WERI-Rb-1 (cell line): Measurements from ENCODE around the gene LMAN2.

ENCODE experiments used
- DNase-seq: peaks from one replicate; pipeline ENCODE4 v3.0.0-alpha.2; 2020
- H3K27ac ChIP-seq: fragments of 250-450 bp; sonication (Bioruptor Pico); 2 replicates; pipeline ENCODE4 v1.5.1; 2020; ENCODE audit warnings: mild to moderate bottlenecking, moderate library complexity
- H3K27me3 ChIP-seq: fragments of 250-450 bp; sonication (Bioruptor Pico); 2 replicates; pipeline ENCODE4 v1.5.1; 2021; ENCODE audit warnings: mild to moderate bottlenecking, low read depth, moderate library complexity; ENCODE audit not compliant: insufficient read depth, severe bottlenecking
- H3K36me3 ChIP-seq: fragments of 250-450 bp; sonication (Bioruptor Pico); 2 replicates; pipeline ENCODE4 v1.5.1; 2020; ENCODE audit warnings: mild to moderate bottlenecking, moderate library complexity
- H3K4me3 ChIP-seq: 2 replicates; pipeline ENCODE4 v1.5.1; 2011; ENCODE audit warnings: low read depth, mild to moderate bottlenecking, control low read depth, low read length
- H3K9me3 ChIP-seq: fragments of 250-450 bp; sonication (Bioruptor Pico); 2 replicates; pipeline ENCODE4 v1.5.1; 2021; ENCODE audit warnings: mild to moderate bottlenecking, moderate library complexity; ENCODE audit not compliant: severe bottlenecking
- CTCF ChIP-seq: IDR thresholded peaks from 2 replicates; pipeline ENCODE4 v1.5.1; 2011; ENCODE audit warnings: low read depth, mild to moderate bottlenecking, control low read depth, inconsistent platforms, low read length

LMAN2 gene

GRCh38 chr5:177300951-177301350, 50.5 kb downstream of the LMAN2 start:
- no peak for TF ChIP-seq CTCF

DNA sequence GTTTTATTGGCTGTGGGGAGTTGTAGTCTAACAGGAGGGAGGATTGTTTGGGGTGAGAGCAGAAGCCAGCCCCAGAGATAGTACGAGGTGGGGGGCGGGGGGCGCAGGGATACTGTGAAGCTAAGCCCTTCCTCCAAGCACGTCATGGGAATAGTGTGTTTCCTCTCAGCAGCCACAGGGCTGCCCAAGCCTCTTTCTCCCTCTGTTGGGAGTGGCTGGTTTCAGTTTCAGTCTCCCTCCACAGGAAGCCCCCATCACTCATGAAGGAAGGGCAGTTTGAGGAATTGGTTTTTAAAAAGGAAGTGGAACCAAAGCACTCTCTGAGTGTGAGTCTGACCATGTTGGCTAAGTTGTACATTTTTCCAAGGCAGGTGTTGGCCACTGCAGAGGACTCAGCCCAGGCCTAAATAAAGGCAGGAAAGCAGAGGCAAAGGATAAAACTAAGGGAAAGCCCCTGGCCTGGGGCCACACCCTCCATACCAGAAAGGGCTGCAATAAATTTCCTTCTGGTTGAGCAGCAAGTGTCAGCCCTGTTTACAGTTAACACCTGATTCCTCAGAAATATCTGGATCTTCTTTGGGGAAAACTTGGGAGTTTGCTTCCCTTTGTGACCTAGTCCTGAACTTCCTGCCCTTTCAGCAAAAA, 51.1 kb downstream of the LMAN2 start:
- no peaks in the 10 kb centered on the region for H3K9me3 ChIP-seq
- peaks cover 6% of the 10 kb centered on the region; the same call in 1 of the 2 replicates for H3K36me3 ChIP-seq
- H3K27ac ChIP-seq: no peak overlapping the region
- TF ChIP-seq CTCF: no peak
- no peaks in the 10 kb centered on the region for H3K27me3 ChIP-seq
- DNase-seq: no peak
- no peak overlapping the region for H3K4me3 ChIP-seq

More at GRCh38 chr5:177300951-177301350, 50.5 kb downstream of the LMAN2 start:
- H3K27ac ChIP-seq: no peak overlapping the region
- H3K9me3 ChIP-seq: no peaks in the 10 kb centered on the region
- H3K36me3 ChIP-seq: peaks cover 8% of the 10 kb centered on the region
- no peak overlapping the region for H3K4me3 ChIP-seq
- H3K27me3 ChIP-seq: no peaks in the 10 kb centered on the region
- DNase-seq: no peak

DNA sequence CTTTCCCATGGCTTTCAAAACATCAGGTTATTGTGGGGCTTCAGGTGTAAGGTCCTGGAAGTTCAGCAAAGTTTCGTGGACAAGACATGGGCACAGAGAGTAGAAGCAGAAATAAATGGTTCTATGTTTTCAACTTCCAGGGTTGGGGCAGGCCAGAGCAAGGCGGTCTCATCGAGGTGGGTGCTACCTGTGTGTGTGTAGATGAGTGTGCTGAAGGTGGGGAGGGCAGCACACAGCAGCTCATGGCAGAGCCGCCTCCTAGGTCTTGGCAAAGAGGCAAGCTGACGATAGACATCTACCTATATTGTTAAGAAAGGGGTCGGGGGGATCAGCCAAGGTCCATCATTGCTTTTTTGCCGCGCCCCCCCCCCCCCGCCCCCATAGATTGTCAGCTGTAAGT, 51.8 kb downstream of the LMAN2 start:
- H3K27ac ChIP-seq: no peak overlapping the region
- H3K4me3 ChIP-seq: no peak overlapping the region
- no peaks in the 10 kb centered on the region for H3K9me3 ChIP-seq
- no peak for DNase-seq
- no peaks in the 10 kb centered on the region for H3K27me3 ChIP-seq
- peaks cover 4% of the 10 kb centered on the region for H3K36me3 ChIP-seq
- no peak for TF ChIP-seq CTCF

- Histone ChIP-seq H3K27me3 (no peaks in the 10 kb centered on the region), H3K9me3 (no peaks in the 10 kb centered on the region), H3K36me3 (peaks cover 16% of the 10 kb centered on the region), H3K4me3 (no peak overlapping the region), H3K27ac (no peak overlapping the region)
- no peak for DNase-seq
- no peak for TF ChIP-seq CTCF
Observed at GRCh38 chr5:177297922-177298321, 53.5 kb downstream of the LMAN2 start.

GRCh38 chr5:177296581-177296980, 54.9 kb downstream of the LMAN2 start:
- no peak for TF ChIP-seq CTCF
- Histone ChIP-seq H3K27ac (no peak overlapping the region), H3K4me3 (no peak overlapping the region), H3K27me3 (no peaks in the 10 kb centered on the region), H3K36me3 (peaks cover 23% of the 10 kb centered on the region), H3K9me3 (no peaks in the 10 kb centered on the region)
- no peak for DNase-seq

GRCh38 chr5:177295924-177296323, 55.5 kb downstream of the LMAN2 start:
- DNase-seq: no peak
- H3K27ac ChIP-seq: no peak overlapping the region
- peaks cover 23% of the 10 kb centered on the region for H3K36me3 ChIP-seq
- no peak overlapping the region for H3K4me3 ChIP-seq
- H3K27me3 ChIP-seq: no peaks in the 10 kb centered on the region
- TF ChIP-seq CTCF: no peak
- H3K9me3 ChIP-seq: no peaks in the 10 kb centered on the region
